NCI-H524 (cell line): Measurements from ENCODE around the gene RALGPS2.

Experiments used
- DNase-seq, 2 experiments: peaks; one replicate each; lab custom pipeline; 2025; lab: John Stamatoyannopoulos, UW

RALGPS2 gene

DNA sequence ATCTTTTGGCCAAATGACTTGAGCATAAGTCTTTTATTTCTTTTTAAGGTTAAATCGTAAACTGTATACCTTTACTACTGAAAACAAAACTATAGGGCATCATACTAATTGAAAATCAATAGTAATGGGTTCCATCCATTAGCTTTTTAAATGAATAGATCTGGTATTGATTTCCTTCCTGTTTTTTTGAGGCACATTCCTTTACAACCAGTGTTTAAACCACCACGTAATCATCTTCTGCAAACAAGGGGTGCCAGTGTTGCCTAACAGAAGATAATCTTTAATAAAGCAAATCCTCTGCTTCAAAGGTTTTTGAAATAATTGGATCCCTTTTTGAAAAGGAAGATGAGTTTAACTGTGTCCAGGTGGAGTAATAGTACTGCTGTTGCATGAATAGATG lies 194.5 kb downstream of the RALGPS2 start:
- DNase-seq = no peak

DNA sequence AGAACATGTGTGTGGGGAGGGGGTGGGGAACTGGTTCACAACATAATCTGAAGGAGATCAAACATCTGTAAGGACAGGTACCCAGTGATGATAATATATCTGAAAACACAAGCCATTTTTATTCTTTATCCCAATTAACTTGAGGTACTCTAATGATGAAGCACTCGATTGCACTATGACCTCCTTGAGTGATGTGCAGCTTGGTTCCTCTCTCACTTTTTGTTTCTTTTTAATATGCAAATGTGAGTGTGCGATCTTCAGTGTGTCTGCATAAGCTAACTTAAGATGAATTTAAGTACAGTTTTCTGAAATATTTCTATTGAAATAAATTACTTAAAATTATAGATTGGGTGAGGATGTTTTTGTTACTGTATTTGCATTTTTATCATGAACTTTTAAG lies 196.5 kb downstream of the RALGPS2 start:
- no peak for DNase-seq

DNA sequence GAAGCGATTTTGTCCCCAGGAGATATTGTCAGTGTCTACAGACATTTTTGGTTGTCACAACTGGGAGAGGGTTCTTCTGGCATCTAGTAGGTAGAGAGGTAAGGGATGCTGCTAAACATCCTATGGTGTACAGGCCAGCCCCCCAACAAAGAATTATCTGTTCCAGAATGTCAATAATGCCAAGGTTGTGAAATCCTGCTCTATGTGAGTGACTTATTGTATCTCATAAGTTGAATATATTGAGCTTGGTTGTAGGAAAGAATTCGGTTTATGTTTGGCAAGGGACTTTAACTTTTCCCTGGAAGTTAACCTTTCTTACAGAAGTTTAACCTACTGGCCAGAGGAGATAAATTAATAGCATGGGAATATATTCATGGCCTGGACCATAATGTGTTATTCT lies 198.5 kb downstream of the RALGPS2 start:
- DNase-seq = no peak

DNA sequence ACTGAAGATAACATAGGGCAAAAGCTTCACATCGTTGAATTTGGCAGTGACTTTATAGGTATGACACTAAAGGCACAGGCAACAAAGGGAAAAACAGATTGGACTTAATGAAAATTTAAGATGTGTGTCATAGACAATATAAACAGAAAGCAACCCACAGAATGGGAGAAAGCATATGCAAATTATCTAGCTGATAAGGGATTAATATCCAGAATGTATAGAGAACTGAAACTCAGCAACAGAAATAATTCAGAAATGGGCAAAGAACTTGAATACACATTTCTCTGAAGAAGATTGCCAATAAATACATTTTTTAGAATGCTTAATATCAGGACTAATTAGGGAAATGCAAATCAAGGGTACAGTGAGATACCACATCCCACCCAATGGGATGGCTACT lies 201.0 kb downstream of the RALGPS2 start:
- DNase-seq = no peak

DNA sequence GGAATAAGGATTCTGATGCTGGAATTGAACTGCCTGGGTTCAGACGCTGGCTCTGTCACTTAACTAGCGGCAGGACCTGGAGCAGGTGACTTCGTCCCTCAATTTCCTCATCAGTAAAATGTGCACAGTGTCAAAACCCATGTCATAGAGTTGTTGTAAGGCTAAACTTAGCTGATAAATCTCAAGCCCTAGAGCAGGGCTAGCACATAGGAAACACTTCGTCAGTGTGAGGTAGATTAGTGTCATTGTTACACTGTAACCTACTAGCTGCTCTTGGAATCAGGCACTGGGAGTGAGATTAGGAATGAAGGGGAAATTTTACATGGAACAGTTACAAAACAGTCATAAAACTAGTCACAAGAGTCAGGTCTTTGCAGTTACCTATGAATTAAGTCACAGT lies 202.0 kb downstream of the RALGPS2 start:
- DNase-seq = no peak

DNA sequence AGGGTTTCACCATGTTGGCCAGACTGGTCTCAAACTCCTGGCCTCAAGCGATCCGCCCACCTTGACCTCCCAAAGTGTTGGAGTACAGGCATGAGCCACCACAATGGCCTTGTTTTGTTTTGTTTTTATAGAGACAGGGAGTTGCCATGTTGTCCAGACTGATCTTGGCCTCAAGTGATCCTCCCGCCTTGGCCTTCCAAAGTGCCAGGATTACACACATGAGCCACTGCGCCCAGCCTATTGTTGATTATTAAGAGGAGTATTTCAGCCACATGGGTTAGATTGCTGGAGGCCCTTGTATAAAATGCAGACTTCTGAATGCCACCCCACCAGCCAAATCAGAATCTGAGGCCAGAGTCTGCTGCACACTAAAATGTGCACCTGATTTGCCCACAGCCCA lies 203.0 kb downstream of the RALGPS2 start:
- DNase-seq = no peak

DNA sequence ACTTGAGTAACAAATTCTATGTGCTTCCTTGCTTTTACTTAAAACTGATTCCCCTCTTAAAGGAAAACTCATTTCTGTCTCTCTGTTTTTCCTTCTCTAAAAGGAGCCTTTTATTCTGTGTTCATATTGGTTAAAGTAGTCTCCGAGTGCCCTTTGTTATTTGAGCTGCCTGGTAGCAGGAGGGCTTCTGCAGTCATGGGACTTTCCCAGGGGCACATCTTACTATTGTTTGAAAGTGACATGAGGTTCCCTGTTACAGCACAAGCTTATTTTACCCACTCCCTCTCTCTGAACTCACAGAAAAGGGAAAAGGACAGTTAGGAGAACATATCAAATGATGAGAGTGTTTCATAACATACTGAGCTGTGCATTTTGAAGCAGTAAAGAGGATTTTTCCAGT lies 203.9 kb downstream of the RALGPS2 start:
- no peak for DNase-seq

DNA sequence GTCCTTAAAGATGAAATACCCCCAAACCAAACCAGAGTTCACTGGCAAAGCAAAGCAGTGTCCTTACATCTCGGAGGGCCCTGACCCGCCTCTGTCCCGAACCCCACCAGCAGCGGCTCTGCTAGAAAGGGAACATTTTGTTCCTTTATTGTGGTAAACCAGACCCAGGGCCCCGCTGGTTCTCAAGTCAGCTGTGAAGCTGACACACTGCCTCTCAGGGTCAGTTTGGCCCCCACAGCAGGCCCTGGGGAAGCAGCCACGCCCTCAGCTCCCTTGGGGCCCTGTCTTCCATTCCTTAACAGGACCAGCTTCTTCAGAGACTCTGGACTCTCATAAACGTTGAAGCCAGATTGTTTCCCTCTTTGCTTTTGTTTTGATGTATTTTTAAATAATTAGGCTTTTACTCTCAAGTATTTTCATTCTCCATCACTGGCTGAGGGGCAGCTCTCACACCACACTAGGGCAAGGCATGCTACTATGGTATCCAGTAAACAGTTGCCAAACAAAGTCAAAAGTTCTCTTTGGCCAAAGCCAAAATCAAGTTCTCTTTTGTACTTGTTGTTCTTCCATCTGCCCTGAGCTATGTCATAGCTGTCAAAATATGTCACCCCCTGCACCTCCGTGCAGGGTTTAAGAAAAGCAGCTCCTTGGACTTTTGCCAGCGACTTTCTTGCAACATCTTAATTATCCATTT lies 207.0 kb downstream of the RALGPS2 start:
- DNase-seq = no peak

DNA sequence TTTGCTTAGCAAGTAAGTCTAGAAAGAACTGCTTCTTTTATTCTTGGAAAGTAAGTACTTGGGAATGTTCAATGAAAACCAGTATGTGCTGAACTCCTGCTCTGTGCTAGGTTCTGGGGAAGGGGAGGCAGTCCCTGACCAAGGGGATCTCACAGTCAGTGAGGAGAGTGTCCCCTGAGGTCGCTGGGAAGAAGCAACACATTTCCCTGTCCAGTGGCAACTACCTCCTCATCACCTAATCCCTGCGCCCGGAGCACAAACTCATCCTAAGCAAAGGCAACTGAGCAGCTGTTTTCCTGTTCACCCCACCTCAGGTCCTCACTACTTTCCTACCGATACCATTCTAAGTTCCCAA lies 207.5 kb downstream of the RALGPS2 start:
- no peak for DNase-seq

DNA sequence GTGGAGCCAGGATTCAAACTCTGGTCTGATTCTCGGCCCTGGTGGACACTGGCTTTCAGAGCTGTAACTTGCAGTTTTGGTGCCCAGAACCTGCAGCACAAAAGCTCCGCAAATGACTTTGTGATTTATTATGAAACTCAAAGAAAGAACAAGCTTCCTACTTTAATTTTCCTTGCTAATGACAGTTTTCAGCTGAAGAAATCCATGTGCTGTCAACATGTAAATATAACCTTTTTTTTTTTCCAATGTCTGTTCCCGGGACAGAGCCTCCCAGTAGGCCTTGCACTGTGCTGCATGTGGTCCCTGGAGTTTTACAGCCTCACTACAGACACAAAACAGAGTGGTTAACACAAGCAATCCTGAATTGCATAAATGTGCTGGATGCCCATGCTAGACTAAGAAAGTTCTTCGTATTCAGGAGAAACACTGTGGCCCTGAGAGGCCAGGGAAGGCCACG lies 208.1 kb downstream of the RALGPS2 start:
- no peak for DNase-seq

DNA sequence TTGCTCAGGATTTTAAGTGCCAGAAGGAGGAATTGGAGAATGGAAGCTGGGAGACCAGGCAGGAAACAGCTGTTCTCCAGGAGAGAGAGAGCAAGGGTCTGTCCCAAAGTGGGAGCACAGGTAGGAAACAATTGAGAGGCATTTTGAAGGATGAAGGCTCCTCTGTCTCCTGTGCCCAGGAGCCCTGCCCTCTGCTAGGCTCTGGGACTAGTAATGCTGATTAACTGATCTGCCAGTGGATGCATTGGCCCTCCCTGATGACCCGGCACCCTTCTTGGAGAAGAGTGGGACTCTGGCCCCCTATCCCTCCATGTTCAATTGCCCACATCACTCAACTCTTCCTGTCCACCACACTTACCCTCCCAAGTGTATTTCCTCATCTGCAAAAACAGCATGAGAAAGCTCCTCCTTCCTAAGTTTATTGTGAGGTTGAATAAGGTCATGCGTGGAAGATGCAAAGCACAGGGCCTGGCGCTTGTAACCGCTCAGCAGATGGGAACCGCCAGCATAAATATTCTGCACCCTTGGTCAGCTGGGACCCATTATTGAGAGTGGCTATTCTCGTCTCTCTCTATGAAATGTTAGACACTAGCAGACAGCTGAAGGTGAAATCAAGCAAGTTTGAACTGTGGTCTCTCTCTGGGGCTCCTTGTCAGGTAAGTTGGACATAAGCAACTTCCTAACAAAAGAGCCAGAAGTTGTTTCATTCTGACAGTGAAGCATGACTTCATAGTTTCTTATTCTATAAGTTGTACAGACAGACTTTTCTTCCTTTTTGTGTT lies 208.9 kb downstream of the RALGPS2 start:
- no peak for DNase-seq

DNA sequence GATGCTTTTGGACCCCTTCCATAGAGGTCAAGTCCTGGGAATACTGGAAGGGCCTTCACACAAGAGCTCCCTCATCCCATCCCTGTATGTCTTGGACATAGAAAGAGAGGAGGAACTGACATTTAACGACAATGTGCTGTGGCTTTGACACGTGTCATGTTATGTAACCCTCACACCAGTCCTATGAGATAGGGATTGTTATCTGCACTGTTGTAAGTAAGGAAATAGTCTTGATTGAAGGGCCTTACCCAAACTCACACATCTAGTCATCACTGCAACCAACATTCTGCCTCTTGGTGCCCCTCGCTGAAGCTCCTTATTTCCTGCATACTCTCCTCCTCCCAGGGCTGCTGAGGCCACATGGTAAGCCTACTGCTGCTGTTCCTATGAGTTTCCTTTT lies 209.5 kb downstream of the RALGPS2 start:
- DNase-seq = no peak

DNA sequence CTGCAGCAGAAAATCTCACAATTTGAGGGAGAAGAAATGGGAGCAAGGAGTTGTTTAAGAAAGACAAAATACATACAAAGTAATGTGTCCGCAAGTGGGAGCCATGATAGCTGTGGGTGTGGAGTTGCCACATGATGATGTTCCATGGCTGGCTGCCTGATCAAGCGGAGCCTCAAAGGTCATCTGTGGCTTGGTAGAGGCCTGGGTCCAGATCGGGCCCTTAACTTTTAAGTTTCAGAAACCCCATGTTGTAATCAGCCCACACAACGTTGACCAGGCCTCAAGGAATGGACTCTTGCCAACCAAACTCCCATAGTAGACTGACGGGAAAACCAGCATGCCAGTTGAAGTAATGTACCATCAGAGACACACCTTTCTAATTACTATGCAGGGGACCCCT lies 210.6 kb downstream of the RALGPS2 start:
- no peak for DNase-seq

DNA sequence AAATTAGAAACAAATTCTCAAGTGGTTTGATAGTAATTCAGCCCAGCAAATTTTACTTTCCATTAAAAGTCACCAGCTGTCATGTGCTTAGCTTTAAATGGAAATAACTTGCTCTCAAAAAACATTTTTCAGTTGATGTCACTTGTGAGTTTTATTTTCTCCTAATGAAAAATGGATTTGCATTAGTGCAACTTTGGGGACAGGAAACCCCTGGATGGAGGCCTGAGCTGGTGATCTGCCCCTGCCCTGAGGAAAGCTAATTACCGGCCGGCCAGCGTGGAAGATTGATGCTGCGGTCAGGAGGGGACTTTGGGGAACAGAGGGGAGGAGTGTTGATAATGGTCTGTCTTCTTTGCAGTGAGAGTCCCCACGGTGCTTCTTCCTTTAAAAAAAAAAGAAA lies 212.7 kb downstream of the RALGPS2 start:
- DNase-seq = no peak

DNA sequence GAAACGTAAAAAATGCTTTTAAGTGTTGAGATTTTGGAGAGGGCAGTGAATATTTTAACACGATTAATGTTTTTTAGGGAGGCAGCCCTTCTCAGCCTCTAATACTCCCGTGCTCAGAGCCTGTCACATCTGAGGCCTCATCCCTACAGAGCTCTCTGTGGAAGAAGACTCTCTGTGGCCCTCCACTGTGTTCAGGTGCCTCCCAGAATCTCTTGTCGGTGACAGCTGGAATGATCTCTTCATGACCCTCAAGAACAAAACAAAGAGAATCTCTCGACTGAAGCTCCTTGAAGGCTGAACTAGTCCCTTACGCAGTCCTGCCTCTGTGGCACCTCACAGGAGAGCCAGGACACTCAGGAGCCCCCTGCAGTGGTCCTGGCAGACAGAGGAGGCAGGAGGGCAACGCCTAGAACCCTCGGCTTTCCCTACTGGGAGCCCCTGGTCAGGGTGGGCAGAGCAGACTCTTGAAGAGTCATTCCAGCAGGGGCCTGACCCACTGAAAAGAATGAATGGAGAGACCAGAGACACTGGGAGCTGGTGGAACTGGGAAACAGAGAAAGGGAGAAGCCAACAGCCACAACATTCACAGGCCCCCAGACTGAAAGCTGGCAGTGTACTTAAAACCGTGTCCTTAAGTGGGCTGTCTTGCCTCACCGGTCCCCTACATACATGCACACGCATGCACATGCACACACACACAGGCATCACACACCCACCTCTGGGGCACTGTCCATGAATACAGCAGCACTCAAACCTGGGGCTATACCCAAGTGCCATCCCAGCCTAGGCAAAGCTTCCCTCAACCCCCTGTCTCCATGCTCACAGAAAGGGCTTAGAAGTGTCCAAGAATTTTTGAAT lies 213.3 kb downstream of the RALGPS2 start:
- DNase-seq = no peak

DNA sequence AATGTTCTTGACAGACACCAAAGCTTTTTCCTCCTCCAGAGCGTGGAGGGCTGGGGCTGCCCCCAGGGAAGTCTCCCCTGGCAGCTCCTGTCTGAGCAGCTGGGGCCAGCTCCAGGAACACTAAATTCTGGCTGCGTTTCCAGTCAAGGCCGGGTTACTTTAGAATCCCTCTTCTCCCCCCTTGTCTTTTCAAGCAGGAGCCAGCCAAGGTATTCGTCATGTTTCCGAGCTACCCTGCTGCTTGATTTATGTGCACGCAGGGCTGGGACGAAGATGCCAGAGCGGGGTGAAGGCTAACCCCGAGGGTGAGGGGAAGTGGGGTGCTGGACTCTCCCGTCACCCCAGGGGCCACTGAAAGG lies 213.9 kb downstream of the RALGPS2 start:
- no peak for DNase-seq

DNA sequence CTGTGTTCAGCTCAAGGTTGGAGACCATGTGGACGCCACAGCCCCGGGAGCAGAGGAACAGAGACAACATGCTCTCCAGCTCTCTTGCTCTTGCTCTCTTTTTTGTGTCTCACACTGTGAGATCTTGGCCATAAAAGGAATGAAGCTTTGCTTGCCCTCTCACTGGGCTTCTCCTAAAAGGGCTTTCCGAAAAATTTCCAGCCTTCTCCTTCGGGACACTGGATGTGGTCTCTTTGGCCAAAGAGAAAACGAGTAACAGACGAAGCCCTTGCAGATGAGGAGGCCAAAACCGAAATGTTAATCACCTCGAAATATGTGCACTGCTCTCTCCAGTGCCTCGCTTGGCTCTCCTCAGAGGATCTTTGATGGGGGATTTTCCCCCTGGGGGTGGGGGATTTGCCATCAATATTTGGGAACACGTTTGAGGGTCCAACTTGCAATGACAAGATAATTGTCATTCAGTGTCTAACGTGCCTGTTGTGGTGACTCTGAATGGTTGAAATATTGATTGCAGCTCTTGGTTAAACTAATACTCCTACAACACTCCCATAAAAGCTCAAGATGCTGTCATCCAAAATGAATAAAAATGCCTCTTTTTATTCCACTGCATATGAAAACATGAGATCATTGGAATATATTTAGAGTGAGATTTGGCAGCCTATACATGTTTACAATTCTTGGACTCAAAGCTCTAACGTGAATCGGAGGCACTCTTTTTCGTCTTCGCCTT lies 214.5 kb downstream of the RALGPS2 start:
- DNase-seq = no peak

DNA sequence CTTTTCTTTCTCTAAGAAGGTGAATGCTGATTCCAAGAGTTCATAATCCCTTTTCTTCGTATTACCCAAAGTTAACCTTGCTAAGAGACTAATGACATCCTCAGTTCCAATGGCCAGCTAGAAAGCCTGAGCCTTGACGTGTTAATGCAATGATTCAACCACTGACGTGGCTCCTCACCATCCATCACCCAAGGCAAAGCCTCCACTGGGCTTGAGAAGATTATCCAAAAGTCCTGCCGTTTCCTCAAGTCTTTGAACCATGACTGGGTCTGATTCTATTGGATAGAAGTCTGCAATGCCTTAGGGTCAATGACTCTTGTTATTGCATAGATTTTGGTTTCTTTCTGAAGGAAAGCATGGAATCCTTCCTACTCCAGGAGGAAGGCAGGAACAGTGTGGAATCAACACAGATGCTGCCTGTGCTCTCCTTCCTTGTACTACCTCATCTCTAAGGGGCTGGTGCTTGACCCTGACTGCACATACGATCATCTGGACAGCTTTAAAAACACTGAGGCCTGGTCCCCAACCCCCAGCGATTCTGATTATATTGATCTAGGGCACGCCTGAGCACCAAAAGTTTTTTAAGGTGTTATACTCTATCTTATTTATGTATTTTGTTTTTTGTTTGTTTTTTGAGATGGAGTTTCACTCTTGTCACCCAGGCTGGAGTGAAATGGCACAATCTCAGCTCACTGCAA lies 215.2 kb downstream of the RALGPS2 start:
- no peak for DNase-seq

DNA sequence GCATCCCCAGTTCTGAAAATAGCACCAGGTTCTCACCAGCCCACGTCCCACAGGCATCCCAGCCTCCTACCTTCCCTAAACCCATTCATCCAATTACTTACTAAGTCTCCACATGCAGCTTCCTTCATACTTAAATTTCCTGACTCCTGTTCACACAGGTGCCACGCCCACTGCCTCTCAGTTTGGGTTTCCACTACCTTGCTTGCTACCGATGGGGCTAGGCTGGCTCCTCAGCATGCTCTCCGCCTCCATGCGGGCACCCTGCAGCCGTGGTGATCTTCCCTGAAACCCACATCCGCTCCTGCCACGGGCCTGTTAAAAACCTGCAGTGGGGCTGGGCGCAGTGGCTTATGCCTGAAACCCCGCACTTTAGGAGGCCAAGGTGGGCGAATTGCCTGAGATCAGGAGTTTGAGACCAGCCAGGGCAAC lies 216.2 kb downstream of the RALGPS2 start:
- DNase-seq = no peak

DNA sequence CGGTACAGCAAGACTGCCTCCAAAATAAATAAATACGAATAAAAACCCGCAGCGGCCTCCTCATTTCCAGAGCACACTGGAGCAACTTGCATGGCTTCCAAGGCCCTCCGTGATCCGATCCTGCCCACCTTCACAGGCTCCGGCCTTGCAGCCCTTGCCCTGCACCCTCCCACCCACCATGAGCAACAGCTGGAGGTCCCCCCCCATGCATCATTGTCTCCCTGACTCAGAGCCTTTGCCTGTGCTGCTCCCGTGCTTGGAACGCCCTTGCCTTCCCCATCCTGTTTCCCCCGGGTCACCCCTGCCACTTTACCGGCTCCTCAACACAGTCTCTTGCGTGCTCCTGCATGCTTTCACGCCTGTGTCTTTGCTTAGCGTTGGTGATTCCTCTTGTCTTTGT lies 216.8 kb downstream of the RALGPS2 start:
- no peak for DNase-seq
